IPS DF 6.9 (cell line): ENCODE results near the gene CPNE7.

Experiments
- DNase-seq: peaks from one replicate; pipeline ENCODE4 v3.0.0-alpha.2; 2013; ENCODE audit warnings: low read depth, low spot score
- H3K27ac ChIP-seq: one replicate; pipeline ENCODE4 v1.5.1; 2013; ENCODE audit warnings: low read length, control low read depth
- H3K27me3 ChIP-seq: 2 replicates; pipeline ENCODE4 v1.6.1; 2013; ENCODE audit warnings: mild to moderate bottlenecking, low read length; ENCODE audit not compliant: control insufficient read depth, insufficient read depth
- H3K36me3 ChIP-seq: 2 replicates; pipeline ENCODE4 v1.6.1; 2013; ENCODE audit warnings: low read length; ENCODE audit not compliant: control insufficient read depth, insufficient read depth
- H3K4me1 ChIP-seq: 2 replicates; pipeline ENCODE4 v1.6.1; 2013; ENCODE audit warnings: low read length; ENCODE audit not compliant: control insufficient read depth, insufficient read depth
- H3K4me3 ChIP-seq: 2 replicates; pipeline ENCODE4 v1.5.1; 2013; ENCODE audit warnings: mild to moderate bottlenecking, low read length
- H3K9me3 ChIP-seq: 2 replicates; pipeline ENCODE4 v1.6.1; 2013; ENCODE audit warnings: low read length, inconsistent platforms; ENCODE audit not compliant: control insufficient read depth, insufficient read depth
- WGBS: extraction: QIAGEN DNeasy Blood & Tissue Kit; methylation state at CpG from one replicate; pipeline ENCODE4 v1.1.7; 2013; ENCODE audit warnings: mixed read lengths, missing lambda C conversion rate; ENCODE audit not compliant: insufficient read length, insufficient coverage; 5-methylcytosine and 5-hydroxymethylcytosine counted together

The CPNE7 gene

DNA sequence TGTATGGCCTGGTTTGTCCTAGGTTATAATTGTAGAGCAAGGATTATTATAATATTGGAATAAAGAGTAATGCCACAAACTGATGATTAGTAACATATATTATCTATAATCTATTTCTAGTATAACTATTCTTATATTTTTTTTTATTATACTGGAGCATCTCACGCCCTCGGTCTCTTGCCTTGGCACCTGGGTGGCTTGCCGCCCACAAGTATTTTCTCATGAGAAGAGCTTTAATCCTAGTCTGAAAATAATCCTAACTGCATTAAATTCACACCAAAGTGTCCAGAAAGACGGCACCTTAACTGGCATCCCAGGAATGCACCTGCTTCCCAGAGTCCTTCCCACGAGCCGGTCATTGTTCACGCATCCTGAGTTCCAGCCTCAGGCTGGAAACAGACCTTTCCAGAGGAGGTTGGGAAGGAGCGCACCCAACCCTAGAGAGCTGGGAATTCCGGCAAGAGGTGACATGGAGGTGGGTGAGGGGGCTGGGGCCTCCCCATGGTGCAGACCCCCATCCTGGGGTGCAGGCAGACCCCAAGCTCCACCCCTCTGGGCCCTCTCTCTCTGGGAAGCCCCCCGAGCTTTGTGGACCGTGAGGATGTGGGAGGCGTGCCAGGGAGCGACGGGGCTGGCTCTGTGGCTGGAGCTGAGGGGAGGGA lies 66.0 kb downstream of the CPNE7 start:
- no peaks in the 10 kb centered on the region for H3K27me3 ChIP-seq

DNA sequence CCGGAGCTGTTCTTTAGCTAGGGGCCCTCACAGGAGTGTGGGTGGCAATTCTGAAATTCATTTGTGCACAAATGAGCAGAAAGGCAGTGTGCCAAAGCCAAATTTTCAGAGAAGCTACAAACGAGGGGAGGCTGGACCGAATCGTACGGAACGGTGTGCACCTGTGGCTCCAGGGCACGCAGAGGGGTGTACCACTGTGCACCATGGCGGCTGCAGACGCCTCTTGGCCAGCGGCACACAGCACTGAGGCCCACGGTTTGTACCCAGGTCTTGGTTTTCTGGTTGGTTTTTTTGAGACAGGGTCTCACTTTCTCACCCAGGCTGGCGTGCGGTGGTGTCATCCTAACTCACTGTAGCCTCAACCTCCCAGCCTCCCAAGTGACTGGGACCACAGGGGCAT lies 67.0 kb downstream of the CPNE7 start:
- no peaks in the 10 kb centered on the region for H3K27me3 ChIP-seq
- H3K4me1 ChIP-seq = no peaks in the 10 kb centered on the region
- peaks cover 24% of the 10 kb centered on the region for H3K36me3 ChIP-seq
- no peak overlapping the region for H3K4me3 ChIP-seq
- WGBS = no CpG with 5 or more reads among the region's 13 CpGs
- DNase-seq = no peak
- H3K27ac ChIP-seq = no peak overlapping the region
- no peaks in the 10 kb centered on the region for H3K9me3 ChIP-seq

More for the DNA sequence above, 66.0 kb downstream of the CPNE7 start:
- Histone ChIP-seq H3K4me3 (no peak overlapping the region), H3K4me1 (no peaks in the 10 kb centered on the region), H3K27ac (no peak overlapping the region), H3K36me3 (peaks cover 18% of the 10 kb centered on the region), H3K9me3 (no peaks in the 10 kb centered on the region)
- DNase-seq = no peak
- whole genome bisulfite sequencing = no CpG with 5 or more reads among the region's 14 CpGs

DNA sequence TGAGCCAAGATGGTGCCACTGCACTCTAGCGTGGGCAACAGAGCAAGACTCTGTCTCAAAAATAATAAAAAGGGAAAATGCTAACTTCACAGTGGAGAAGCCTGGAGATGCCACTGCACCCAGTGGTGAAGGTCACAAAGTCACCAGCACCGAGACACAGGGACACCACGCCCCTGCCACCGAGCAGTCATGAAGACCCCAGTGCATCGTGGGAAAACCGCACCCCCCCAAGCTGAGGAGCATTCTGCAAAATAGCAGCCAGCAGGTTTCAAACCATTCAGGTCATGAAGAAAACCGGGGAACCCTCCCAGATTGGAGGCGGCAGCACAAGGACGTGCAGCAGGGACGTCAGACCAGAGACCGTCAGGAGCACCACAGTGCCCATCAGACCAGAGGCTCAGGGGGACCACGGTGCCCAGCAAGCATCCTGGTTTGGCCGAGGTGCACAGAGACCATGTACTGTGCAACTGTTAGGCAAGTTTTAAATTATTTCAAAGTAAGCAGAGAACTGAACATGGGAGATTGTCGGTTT lies 68.3 kb downstream of the CPNE7 start:
- Histone ChIP-seq H3K4me1 (no peaks in the 10 kb centered on the region), H3K36me3 (peaks cover 24% of the 10 kb centered on the region), H3K27ac (no peak overlapping the region), H3K27me3 (no peaks in the 10 kb centered on the region), H3K9me3 (no peaks in the 10 kb centered on the region), H3K4me3 (no peak overlapping the region)
- DNase-seq = no peak
- WGBS = no CpG with 5 or more reads among the region's 14 CpGs

DNA sequence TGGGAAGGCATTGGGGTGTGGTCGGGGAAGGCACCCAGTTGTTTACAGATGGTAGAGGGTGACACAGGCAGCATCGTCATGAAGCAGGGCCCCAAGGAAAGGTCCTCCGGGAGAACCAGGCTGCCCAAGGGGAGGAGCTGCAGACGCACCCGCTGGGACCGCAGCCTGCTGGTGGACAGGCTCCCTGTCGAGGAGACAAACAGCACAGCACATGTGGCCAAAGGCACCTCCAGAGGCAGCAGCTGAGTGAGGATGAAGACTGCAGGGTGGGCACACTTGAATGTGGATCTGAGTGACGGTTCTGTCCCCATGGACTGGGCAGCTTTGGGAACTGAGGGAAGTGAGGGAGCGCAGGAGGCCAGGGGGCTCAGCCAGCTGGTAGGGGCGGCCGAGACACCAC lies 69.6 kb downstream of the CPNE7 start:
- H3K9me3 ChIP-seq = no peaks in the 10 kb centered on the region
- WGBS = no CpG with 5 or more reads among the region's 11 CpGs
- DNase-seq = no peak
- H3K27ac ChIP-seq = no peak overlapping the region
- H3K4me1 ChIP-seq = no peaks in the 10 kb centered on the region
- H3K36me3 ChIP-seq = peaks cover 26% of the 10 kb centered on the region
- H3K27me3 ChIP-seq = no peaks in the 10 kb centered on the region
- no peak overlapping the region; the same call in 1 of the 2 replicates for H3K4me3 ChIP-seq

DNA sequence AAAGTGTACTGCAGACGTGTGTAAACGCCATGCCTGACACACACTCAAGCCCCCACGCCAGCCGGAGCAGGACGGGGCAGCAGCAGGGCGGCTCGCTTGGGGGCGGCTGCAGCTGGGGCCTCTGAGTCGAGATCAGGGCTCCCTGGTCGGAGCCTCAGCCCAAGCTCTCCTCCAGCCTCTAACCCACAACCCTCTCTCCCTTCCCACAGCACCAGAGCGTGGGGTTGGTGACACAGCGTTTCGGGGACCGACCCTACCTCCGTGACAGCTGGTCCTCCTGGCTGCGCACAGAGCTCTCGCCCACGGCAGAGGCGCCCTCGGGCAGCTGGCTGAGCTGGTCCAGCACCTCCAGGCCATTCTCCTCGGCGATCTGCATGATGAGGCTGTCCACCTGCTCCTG lies 70.7 kb downstream of the CPNE7 start:
- WGBS = no CpG with 5 or more reads among the region's 22 CpGs
- Histone ChIP-seq H3K4me1 (no peaks in the 10 kb centered on the region), H3K36me3 (peaks cover 29% of the 10 kb centered on the region), H3K9me3 (no peaks in the 10 kb centered on the region), H3K4me3 (peak overlapping the region; percentile 8; the same call in 1 of the 2 replicates), H3K27me3 (no peaks in the 10 kb centered on the region), H3K27ac (no peak overlapping the region)
- DNase-seq = no peak
